ENCODE data around the gene LIMS3.
"Not testable (repeated sequence)": the region's sequence is repeated elsewhere in the genome, so short reads cannot be mapped to it uniquely, and the experiment has no call there.

Gene LIMS3

DNA sequence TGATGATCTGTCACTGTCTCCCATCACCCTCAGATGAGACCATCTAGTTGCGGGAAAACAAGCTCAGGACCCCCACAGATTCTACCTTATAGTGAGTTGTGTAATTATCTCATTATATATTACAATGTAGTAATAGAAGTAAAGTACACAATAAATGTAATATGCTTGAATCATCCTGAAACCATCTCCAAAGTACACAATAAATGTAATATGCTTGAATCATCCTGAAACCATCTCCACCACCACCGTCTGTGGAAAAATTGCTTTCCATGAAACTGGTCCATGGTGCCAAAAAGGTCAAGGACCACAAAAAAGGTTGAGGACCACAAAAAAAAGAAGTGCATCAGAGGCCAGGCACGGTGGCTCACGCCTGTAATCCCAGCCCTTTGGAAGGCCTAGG lies 29.3 kb downstream of the LIMS3 start:
- not testable (repeated sequence) for H3K27me3 ChIP-seq (ENCODE audit: control insufficient read depth, insufficient read depth, low read length); DNase-seq (ENCODE audit: low read depth, low spot score); H3K27ac ChIP-seq (ENCODE audit: low read length); H3K9me3 ChIP-seq (ENCODE audit: control insufficient read depth, insufficient read depth, low read length); H3K4me1 ChIP-seq (ENCODE audit: control insufficient read depth, insufficient read depth, low read length); H3K4me3 ChIP-seq (ENCODE audit: low read length); H3K36me3 ChIP-seq (ENCODE audit: control insufficient read depth, insufficient read depth, low read length)
- WGBS (ENCODE audit: insufficient coverage, insufficient read length): no CpG with 5 or more reads among the region's 4 CpGs

DNA sequence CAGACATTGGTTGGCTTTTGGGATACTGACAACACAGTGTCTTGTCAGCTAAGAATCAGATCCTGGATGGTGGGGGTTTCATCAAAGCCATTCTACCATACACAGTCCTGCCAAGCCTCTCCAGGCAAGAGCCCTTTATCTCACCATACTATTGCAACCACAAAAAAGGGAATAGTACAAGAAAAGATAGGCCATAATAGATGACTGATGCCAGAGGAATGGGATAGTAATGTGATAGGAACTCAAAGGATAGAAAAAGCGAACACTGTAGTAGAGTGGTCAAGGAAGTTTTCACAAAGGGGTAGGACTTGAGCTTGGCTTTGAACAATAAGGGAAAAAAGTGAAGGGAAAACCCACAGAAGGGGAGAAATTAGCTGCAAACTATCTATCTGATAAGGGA lies 30.7 kb downstream of the LIMS3 start:
- H3K4me1 ChIP-seq (ENCODE audit: control insufficient read depth, insufficient read depth, low read length); H3K27me3 ChIP-seq (ENCODE audit: control insufficient read depth, insufficient read depth, low read length); DNase-seq (ENCODE audit: low read depth, low spot score); H3K27ac ChIP-seq (ENCODE audit: low read length); H3K36me3 ChIP-seq (ENCODE audit: control insufficient read depth, insufficient read depth, low read length); H3K9me3 ChIP-seq (ENCODE audit: control insufficient read depth, insufficient read depth, low read length); H3K4me3 ChIP-seq (ENCODE audit: low read length): not testable (repeated sequence)
- no CpG with 5 or more reads among the region's 1 CpG for WGBS (ENCODE audit: insufficient coverage, insufficient read length)

DNA sequence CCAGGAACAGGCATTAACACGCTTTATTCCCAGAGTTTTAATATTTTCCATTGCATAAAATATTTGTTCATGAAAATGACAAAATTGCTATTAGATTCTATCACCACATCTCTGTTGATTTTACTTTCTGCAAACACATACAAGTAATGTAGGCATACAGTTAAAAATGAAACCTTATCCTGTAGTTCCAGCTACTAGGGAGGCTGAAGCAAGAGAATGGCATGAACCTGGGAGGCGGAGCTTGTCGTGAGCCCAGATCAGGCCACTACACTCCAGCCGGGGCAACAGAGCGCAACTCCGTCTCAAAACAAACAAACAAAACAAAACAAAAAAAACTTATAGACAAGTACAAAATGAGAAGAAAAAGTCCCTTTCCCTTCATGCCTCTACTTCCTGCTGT lies 38.0 kb downstream of the LIMS3 start:
- not testable (repeated sequence) for H3K4me1 ChIP-seq (ENCODE audit: control insufficient read depth, insufficient read depth, low read length); H3K27me3 ChIP-seq (ENCODE audit: control insufficient read depth, insufficient read depth, low read length); H3K27ac ChIP-seq (ENCODE audit: low read length); H3K36me3 ChIP-seq (ENCODE audit: control insufficient read depth, insufficient read depth, low read length); DNase-seq (ENCODE audit: low read depth, low spot score); H3K9me3 ChIP-seq (ENCODE audit: control insufficient read depth, insufficient read depth, low read length); H3K4me3 ChIP-seq (ENCODE audit: low read length)
- WGBS (ENCODE audit: insufficient coverage, insufficient read length): no CpG with 5 or more reads among the region's 6 CpGs

DNA sequence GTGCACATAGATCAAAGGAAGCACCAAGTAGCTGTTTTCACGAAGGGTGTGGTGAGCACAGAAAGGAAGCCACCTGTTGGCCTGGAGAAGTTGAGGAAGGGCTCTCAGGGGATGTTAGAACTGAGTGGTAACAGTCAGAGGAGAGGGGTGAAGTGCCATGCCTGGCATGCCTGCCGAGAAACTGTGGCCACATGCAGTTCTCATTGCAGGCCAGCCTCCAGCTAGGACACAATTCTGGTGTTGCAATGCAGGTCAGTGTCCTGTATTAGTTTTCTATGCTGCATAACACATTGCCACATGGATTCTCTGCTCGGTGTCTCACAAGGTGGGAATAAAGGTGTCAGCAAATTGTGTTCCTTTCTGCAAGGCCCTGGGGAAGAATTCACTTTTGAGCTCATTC lies 46.9 kb downstream of the LIMS3 start:
- H3K27me3 ChIP-seq (ENCODE audit: control insufficient read depth, insufficient read depth, low read length); H3K4me3 ChIP-seq (ENCODE audit: low read length); DNase-seq (ENCODE audit: low read depth, low spot score); H3K36me3 ChIP-seq (ENCODE audit: control insufficient read depth, insufficient read depth, low read length); H3K9me3 ChIP-seq (ENCODE audit: control insufficient read depth, insufficient read depth, low read length); H3K4me1 ChIP-seq (ENCODE audit: control insufficient read depth, insufficient read depth, low read length); H3K27ac ChIP-seq (ENCODE audit: low read length): not testable (repeated sequence)
- no CpG with 5 or more reads among the region's 3 CpGs for WGBS (ENCODE audit: insufficient coverage, insufficient read length)

DNA sequence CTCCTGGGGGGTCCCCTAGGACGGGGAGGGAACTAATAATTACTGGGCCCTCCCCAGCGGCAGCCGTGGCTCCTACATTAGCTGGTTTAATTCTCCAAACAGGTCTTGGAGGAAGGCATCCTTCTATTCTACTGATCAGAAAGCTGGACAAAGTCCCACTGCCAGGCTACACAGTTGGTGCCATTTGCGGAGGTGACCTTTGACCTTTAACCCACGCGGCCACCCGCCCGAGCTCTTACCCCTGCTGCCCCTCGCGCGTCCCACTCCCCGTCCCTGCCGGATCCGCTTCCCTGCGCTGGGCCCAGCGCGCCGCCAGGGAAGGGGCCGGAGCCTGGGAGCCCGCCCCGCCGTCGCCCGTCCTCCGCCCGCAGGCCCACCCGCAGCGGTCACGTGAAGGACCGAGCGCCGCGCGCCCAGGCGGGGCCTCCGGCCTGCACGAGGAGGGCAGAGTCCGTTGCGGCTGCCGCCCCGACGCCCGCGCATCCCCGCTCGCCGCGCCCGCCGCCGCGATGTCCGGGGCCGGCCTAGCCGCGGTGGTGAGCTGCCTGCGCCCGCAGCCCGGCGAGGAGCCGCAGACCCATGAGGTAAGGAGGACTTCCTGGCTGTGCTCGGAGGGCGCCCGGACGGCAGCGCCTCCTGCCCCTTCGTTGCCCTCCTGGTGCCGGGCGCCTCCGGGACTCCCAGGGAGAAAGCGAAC lies 48.9 kb downstream of the LIMS3 start:
- not testable (repeated sequence) for DNase-seq (ENCODE audit: low read depth, low spot score); H3K27ac ChIP-seq (ENCODE audit: low read length); H3K4me1 ChIP-seq (ENCODE audit: control insufficient read depth, insufficient read depth, low read length); H3K4me3 ChIP-seq (ENCODE audit: low read length); H3K27me3 ChIP-seq (ENCODE audit: control insufficient read depth, insufficient read depth, low read length); H3K36me3 ChIP-seq (ENCODE audit: control insufficient read depth, insufficient read depth, low read length); H3K9me3 ChIP-seq (ENCODE audit: control insufficient read depth, insufficient read depth, low read length)
- no CpG with 5 or more reads among the region's 71 CpGs for WGBS (ENCODE audit: insufficient coverage, insufficient read length)

DNA sequence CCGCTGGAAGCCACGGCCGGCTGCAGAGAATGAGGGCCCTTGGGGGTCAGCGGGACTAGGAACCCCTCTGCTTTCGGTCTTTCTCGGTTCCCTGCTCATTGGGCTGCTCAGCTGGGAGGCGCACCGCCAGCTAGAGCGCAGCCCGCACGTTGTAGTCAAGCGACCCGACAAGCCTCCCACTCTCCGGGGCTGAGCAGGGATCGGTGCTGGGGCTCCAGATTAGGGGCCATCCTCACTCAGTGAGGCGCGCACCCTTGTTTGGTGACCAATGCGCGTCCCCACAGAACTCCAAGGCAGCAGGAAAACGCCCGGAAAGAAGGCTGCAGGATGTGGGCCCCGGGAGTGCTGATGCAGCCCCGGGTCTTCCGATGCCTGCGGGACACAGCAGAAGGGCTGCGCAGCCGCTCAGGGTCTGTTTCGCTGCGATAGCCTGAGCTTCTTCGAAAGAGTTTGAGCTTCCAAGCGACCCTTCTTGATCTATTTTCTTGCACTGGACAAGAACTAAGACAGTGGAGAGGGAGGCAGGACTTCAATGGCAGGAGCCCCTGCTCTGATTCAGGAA lies 49.6 kb downstream of the LIMS3 start:
- H3K4me1 ChIP-seq (ENCODE audit: control insufficient read depth, insufficient read depth, low read length); H3K27me3 ChIP-seq (ENCODE audit: control insufficient read depth, insufficient read depth, low read length); H3K36me3 ChIP-seq (ENCODE audit: control insufficient read depth, insufficient read depth, low read length); H3K27ac ChIP-seq (ENCODE audit: low read length); DNase-seq (ENCODE audit: low read depth, low spot score); H3K9me3 ChIP-seq (ENCODE audit: control insufficient read depth, insufficient read depth, low read length); H3K4me3 ChIP-seq (ENCODE audit: low read length): not testable (repeated sequence)
- WGBS (ENCODE audit: insufficient coverage, insufficient read length): no CpG with 5 or more reads among the region's 31 CpGs

DNA sequence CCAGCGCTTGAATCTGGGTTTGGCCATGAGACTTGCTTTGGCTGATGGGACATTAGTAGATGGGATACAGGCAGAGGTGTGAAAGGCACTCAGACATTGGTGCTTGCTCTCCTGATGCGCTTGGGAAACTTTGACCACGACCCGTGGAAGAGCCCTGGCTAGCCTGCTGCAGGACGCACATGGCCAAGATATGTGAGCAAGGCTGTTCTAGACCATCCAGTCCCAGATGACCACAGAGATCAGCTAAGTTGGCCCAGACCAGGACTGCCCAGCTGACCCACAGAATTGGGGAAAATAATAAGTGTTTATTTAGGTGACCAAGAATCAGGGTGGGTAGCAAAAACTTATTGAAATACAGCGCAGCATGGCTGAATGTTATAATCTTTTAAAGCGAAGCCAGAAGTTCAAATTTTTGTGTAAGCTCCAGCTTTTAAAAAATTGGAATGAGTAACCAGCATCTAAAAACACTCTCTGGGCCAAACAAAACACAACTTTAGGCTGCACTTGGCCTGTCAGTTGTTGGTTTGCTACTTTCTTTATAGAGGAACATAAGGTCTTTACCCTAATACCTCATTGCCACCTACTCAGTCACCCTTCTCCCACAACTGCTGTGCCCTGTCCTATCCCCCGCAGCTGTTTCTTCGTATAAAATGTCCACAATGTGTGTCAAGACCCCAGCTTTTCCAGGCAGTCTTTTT lies 51.8 kb downstream of the LIMS3 start:
- H3K27ac ChIP-seq (ENCODE audit: low read length); H3K36me3 ChIP-seq (ENCODE audit: control insufficient read depth, insufficient read depth, low read length); H3K27me3 ChIP-seq (ENCODE audit: control insufficient read depth, insufficient read depth, low read length); H3K9me3 ChIP-seq (ENCODE audit: control insufficient read depth, insufficient read depth, low read length); DNase-seq (ENCODE audit: low read depth, low spot score); H3K4me3 ChIP-seq (ENCODE audit: low read length); H3K4me1 ChIP-seq (ENCODE audit: control insufficient read depth, insufficient read depth, low read length): not testable (repeated sequence)
- WGBS (ENCODE audit: insufficient coverage, insufficient read length): no CpG with 5 or more reads among the region's 9 CpGs

DNA sequence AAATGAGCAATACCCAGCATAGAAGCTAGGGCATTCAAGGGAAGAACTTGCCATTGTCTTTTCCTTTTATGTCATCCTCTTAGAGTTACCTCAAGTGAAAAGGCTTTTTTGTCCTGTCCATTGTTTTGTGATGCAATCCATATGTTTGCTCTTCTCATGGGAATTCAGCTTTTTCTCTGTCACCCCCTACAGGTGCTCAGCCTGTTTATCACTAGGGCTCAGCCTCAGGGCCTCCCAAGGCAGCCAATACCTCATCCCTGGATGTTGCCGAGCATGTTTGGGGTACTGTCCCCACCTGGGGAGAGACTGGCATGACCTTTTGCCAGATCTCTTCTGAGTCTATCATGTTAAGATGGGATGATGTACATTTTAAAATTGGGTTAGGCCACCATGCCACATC lies 65.5 kb downstream of the LIMS3 start:
- not testable (repeated sequence) for H3K36me3 ChIP-seq (ENCODE audit: control insufficient read depth, insufficient read depth, low read length); H3K27ac ChIP-seq (ENCODE audit: low read length); H3K4me1 ChIP-seq (ENCODE audit: control insufficient read depth, insufficient read depth, low read length); H3K4me3 ChIP-seq (ENCODE audit: low read length); DNase-seq (ENCODE audit: low read depth, low spot score); H3K27me3 ChIP-seq (ENCODE audit: control insufficient read depth, insufficient read depth, low read length); H3K9me3 ChIP-seq (ENCODE audit: control insufficient read depth, insufficient read depth, low read length)
- no CpG with 5 or more reads among the region's 1 CpG for WGBS (ENCODE audit: insufficient coverage, insufficient read length)

DNA sequence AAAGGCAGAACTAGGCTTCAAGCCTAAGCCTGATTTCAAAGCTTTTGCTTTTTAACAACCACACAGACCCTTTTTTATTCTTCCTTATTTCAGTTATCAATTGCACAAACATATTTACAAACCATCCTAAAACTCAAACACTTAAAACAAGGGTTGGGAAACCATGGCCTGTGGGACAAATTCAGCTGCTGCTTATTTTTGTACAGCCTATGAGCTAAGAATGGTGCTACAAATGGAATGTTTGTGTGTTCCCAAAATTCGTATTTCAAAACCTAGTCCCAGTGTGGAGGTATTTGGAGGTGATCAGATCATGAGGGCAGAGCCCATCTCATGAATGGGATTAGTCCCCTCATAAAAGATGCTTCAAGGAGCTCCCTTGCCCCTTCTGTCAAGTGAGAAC lies 67.0 kb downstream of the LIMS3 start:
- H3K36me3 ChIP-seq (ENCODE audit: control insufficient read depth, insufficient read depth, low read length); H3K9me3 ChIP-seq (ENCODE audit: control insufficient read depth, insufficient read depth, low read length); H3K27me3 ChIP-seq (ENCODE audit: control insufficient read depth, insufficient read depth, low read length); H3K27ac ChIP-seq (ENCODE audit: low read length); DNase-seq (ENCODE audit: low read depth, low spot score); H3K4me1 ChIP-seq (ENCODE audit: control insufficient read depth, insufficient read depth, low read length); H3K4me3 ChIP-seq (ENCODE audit: low read length): not testable (repeated sequence)
- no CpG with 5 or more reads among the region's 1 CpG for WGBS (ENCODE audit: insufficient coverage, insufficient read length)

DNA sequence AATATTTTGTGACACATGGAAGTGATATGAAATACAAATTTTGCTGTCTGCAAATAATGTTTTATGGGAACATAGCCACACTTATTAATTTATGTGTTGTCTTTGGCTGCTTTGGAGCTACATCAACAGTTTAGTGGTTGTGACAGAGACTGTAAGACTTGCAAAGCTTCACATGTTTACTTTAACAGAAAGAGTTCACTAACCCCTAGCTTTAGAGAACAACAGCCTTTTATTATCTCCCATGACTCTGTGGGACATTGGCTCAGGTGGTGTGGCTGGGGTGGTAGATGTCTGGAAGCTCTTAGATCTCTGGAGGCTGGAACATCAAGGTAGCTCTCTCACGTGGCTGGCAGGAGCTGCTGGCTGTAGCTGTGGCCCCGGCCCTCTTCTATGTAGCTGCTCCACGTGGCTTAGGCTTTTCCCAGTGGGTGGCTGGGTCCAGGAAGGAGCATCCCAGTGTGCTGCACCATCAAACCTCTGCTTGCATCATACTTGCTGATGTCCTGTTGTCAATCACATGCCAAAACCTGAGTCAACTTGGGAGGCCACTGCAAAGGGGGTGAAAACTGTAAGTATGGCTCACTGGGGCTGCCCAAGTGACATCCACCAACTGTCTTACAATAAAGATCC lies 67.7 kb downstream of the LIMS3 start:
- not testable (repeated sequence) for H3K27me3 ChIP-seq (ENCODE audit: control insufficient read depth, insufficient read depth, low read length); H3K4me3 ChIP-seq (ENCODE audit: low read length); H3K4me1 ChIP-seq (ENCODE audit: control insufficient read depth, insufficient read depth, low read length); H3K9me3 ChIP-seq (ENCODE audit: control insufficient read depth, insufficient read depth, low read length); H3K27ac ChIP-seq (ENCODE audit: low read length); H3K36me3 ChIP-seq (ENCODE audit: control insufficient read depth, insufficient read depth, low read length); DNase-seq (ENCODE audit: low read depth, low spot score)
- no CpG with 5 or more reads among the region's 3 CpGs for WGBS (ENCODE audit: insufficient coverage, insufficient read length)
